ENCODE results near the gene SERPINF2.
"Not testable (repeated sequence)": the region's sequence is repeated elsewhere in the genome, so short reads cannot be mapped to it uniquely, and the experiment has no call there.

SERPINF2 gene

GRCh38 chr17:1766382-1767135, 23.9 kb downstream of the SERPINF2 start:
- Histone ChIP-seq H3K27ac (ENCODE audit: low read depth, low read length) (no peak overlapping the region), H3K27me3 (ENCODE audit: low read length) (no peaks in the 10 kb centered on the region)
- TF ChIP-seq CTCF (IDR thresholded peaks at IDR 0.05; ENCODE audit: insufficient read depth, low read length, poor library complexity, severe bottlenecking) (no peak), EZH2phosphoT487 (conservative IDR thresholded peaks at IDR 0.05; ENCODE audit: low read length) (no peak)

GRCh38 chr17:1767358-1767757, 24.7 kb downstream of the SERPINF2 start:
- H3K36me3 ChIP-seq (ENCODE audit: low read length), result no peaks in the 10 kb centered on the region
- H2AFZ ChIP-seq (ENCODE audit: low read depth, low read length, severe bottlenecking), result no peak overlapping the region
- no peak overlapping the region for H3K4me2 ChIP-seq (ENCODE audit: low read depth, low read length, poor library complexity, severe bottlenecking)
- H3K27ac ChIP-seq (ENCODE audit: low read depth, low read length), result no peak overlapping the region
- no peaks in the 10 kb centered on the region for H3K79me2 ChIP-seq (ENCODE audit: insufficient read depth, low read length)
- no peaks in the 10 kb centered on the region for H3K9me3 ChIP-seq (ENCODE audit: insufficient read depth, low read length)
- H3K9me2 ChIP-seq (replicated peaks; ENCODE audit: insufficient read depth, low read length), result no peaks in the 10 kb centered on the region
- TF ChIP-seq CTCF (IDR thresholded peaks at IDR 0.05; ENCODE audit: insufficient read depth, low read length, poor library complexity, severe bottlenecking), result no peak
- no peak for TF ChIP-seq EZH2phosphoT487 (conservative IDR thresholded peaks at IDR 0.05; ENCODE audit: low read length)
- no peaks in the 10 kb centered on the region for H4K20me1 ChIP-seq (ENCODE audit: low read depth, low read length)
- H3K4me3 ChIP-seq (ENCODE audit: insufficient read depth, low read length, poor library complexity, severe bottlenecking), result no peak overlapping the region
- no peaks in the 10 kb centered on the region for H3K27me3 ChIP-seq (ENCODE audit: low read length)
- no peaks in the 10 kb centered on the region for H3F3A ChIP-seq (ENCODE audit: insufficient read depth)
- H3K9ac ChIP-seq (ENCODE audit: low read length), result no peak overlapping the region

More at GRCh38 chr17:1766382-1767135, 23.9 kb downstream of the SERPINF2 start:
- no peaks in the 10 kb centered on the region for H3K9me3 ChIP-seq (ENCODE audit: insufficient read depth, low read length)
- H3K9me2 ChIP-seq (replicated peaks; ENCODE audit: insufficient read depth, low read length), result no peaks in the 10 kb centered on the region
- no peaks in the 10 kb centered on the region for H3K36me3 ChIP-seq (ENCODE audit: low read length)
- H3K4me3 ChIP-seq (ENCODE audit: insufficient read depth, low read length, poor library complexity, severe bottlenecking), result no peak overlapping the region
- H3K4me2 ChIP-seq (ENCODE audit: low read depth, low read length, poor library complexity, severe bottlenecking), result no peak overlapping the region
- no peaks in the 10 kb centered on the region for H4K20me1 ChIP-seq (ENCODE audit: low read depth, low read length)
- H3K79me2 ChIP-seq (ENCODE audit: insufficient read depth, low read length), result no peaks in the 10 kb centered on the region
- no peak overlapping the region for H3K9ac ChIP-seq (ENCODE audit: low read length)
- no peak overlapping the region for H2AFZ ChIP-seq (ENCODE audit: low read depth, low read length, severe bottlenecking)
- H3F3A ChIP-seq (ENCODE audit: insufficient read depth), result no peaks in the 10 kb centered on the region

- Histone ChIP-seq H3K9me3 (ENCODE audit: insufficient read depth, low read length) (no peaks in the 10 kb centered on the region), H4K20me1 (ENCODE audit: low read depth, low read length) (no peaks in the 10 kb centered on the region), H3K36me3 (ENCODE audit: low read length) (no peaks in the 10 kb centered on the region), H3K4me3 (ENCODE audit: insufficient read depth, low read length, poor library complexity, severe bottlenecking) (no peak overlapping the region), H3K9me2 (replicated peaks; ENCODE audit: insufficient read depth, low read length) (no peaks in the 10 kb centered on the region), H3K4me2 (ENCODE audit: low read depth, low read length, poor library complexity, severe bottlenecking) (no peak overlapping the region), H3K27ac (ENCODE audit: low read depth, low read length) (no peak overlapping the region), H3K9ac (ENCODE audit: low read length) (no peak overlapping the region), H3K27me3 (ENCODE audit: low read length) (no peaks in the 10 kb centered on the region), H3K79me2 (ENCODE audit: insufficient read depth, low read length) (no peaks in the 10 kb centered on the region), H2AFZ (ENCODE audit: low read depth, low read length, severe bottlenecking) (no peak overlapping the region), H3F3A (ENCODE audit: insufficient read depth) (no peaks in the 10 kb centered on the region)
- TF ChIP-seq EZH2phosphoT487 (conservative IDR thresholded peaks at IDR 0.05; ENCODE audit: low read length), result no peak
- TF ChIP-seq CTCF (IDR thresholded peaks at IDR 0.05; ENCODE audit: insufficient read depth, low read length, poor library complexity, severe bottlenecking), result no peak
Measured at GRCh38 chr17:1769822-1770477, 27.3 kb downstream of the SERPINF2 start.

- H3K27me3 ChIP-seq (ENCODE audit: low read length); H4K20me1 ChIP-seq (ENCODE audit: low read depth, low read length); H3K9me3 ChIP-seq (ENCODE audit: insufficient read depth, low read length); H2AFZ ChIP-seq (ENCODE audit: low read depth, low read length, severe bottlenecking); H3F3A ChIP-seq (ENCODE audit: insufficient read depth); H3K27ac ChIP-seq (ENCODE audit: low read depth, low read length); H3K9me2 ChIP-seq (replicated peaks; ENCODE audit: insufficient read depth, low read length); H3K9ac ChIP-seq (ENCODE audit: low read length); H3K79me2 ChIP-seq (ENCODE audit: insufficient read depth, low read length); H3K36me3 ChIP-seq (ENCODE audit: low read length); H3K4me3 ChIP-seq (ENCODE audit: insufficient read depth, low read length, poor library complexity, severe bottlenecking); H3K4me2 ChIP-seq (ENCODE audit: low read depth, low read length, poor library complexity, severe bottlenecking): not testable (repeated sequence)
Measured at GRCh38 chr17:1773000-1773695, 30.5 kb downstream of the SERPINF2 start.

Measured in SU-DHL-6 (cell line).